HCT116 (cell line): ENCODE measurements around the gene SLMAP. TPM values are rescaled to one million over a fixed set of nuclear protein-coding genes. Genes with fewer than 3 reads are reported as not detected.

Source experiments
- ATAC-seq: fragments of 200-7000 bp; cut with Tn5 transposase; 2 replicates; pipeline ENCODE4 v1.9.1; 2020; ENCODE audit warnings: mild to moderate bottlenecking, moderate library complexity
- BruUV-seq: library from RNA; stranded (reverse); fragments of 400-500 nt; replicated peaks from 2 replicates; lab custom pipeline; 2021; lab: Mats Ljungman, UMichigan
- CTCF ChIA-PET: fragments of 300-600 bp; sonication (Branson Sonifier 250); formaldehyde crosslinking; loops from one replicate; lab custom pipeline; 2021; ENCODE audit warnings: antibody characterized with exemption; lab: Charles Lee
- POLR2A ChIA-PET: fragments of 300-600, 350-600 bp; sonication (Branson Sonifier 250); formaldehyde crosslinking; loops from one replicate; lab custom pipeline; 2021; ENCODE audit warnings: antibody characterized with exemption; lab: Charles Lee
- RAD21 ChIA-PET, 2 experiments: fragments of 300-600 bp; sonication (Branson Sonifier 250); formaldehyde crosslinking; loops; one replicate each; lab custom pipeline; 2023; ENCODE audit warnings: low total read pairs in 2 of 2; ENCODE audit not compliant: uncharacterized antibody in 2 of 2, unreplicated experiment in 2 of 2, low non-redundant PET in 1 of 2; lab: Charles Lee
- DNase-seq: peaks from one replicate; pipeline ENCODE4 v3.0.0-alpha.2; 2010; ENCODE audit warnings: low read depth, low spot score
- H2AFZ ChIP-seq: fragments of 200-600 bp; shearing (Covaris generic), sonication (generic); 2 replicates; pipeline ENCODE4 v1.6.1; 2017; ENCODE audit warnings: low read depth, mixed run types, mixed read lengths, antibody characterized with exemption, low read length; ENCODE audit not compliant: poor library complexity, severe bottlenecking
- H3K27ac ChIP-seq: 2 replicates; pipeline ENCODE4 v1.5.1; 2012; ENCODE audit warnings: low read depth, low read length
- H3K27me3 ChIP-seq: fragments of 200-600 bp; sonication (generic); 2 replicates; pipeline ENCODE4 v1.6.1; 2016; ENCODE audit warnings: mixed run types, low read length, mixed read lengths; ENCODE audit not compliant: insufficient read depth
- H3K36me3 ChIP-seq, 2 experiments: fragments of 200-500 bp in 1 of 2; fragments of 200-600 bp in 1 of 2; sonication (Bioruptor generic) in 1 of 2; sonication (generic) in 1 of 2; 2 replicates each; pipeline versions ENCODE4 v1.5.1 to v1.6.1; 2014 to 2016; ENCODE audit warnings: low read length in 2 of 2, inconsistent platforms in 1 of 2, mixed read lengths in 1 of 2, mixed run types in 1 of 2; ENCODE audit not compliant: insufficient read depth in 2 of 2, control insufficient read depth in 1 of 2
- H3K4me1 ChIP-seq, 2 experiments: fragments of 200-600 bp in 1 of 2; sonication (generic) in 1 of 2; 2 replicates each; pipeline versions ENCODE4 v1.5.1 to v1.6.1; 2012 to 2017; ENCODE audit warnings: low read length in 2 of 2, inconsistent platforms in 1 of 2, mild to moderate bottlenecking in 1 of 2, mixed read lengths in 1 of 2, mixed run types in 1 of 2, moderate library complexity in 1 of 2; ENCODE audit not compliant: insufficient read depth in 2 of 2, control insufficient read depth in 1 of 2
- H3K4me2 ChIP-seq: fragments of 200-600 bp; sonication (generic); 2 replicates; pipeline ENCODE4 v1.6.1; 2017; ENCODE audit warnings: mixed run types, low read length, mixed read lengths
- H3K4me3 ChIP-seq, 2 experiments: fragments of 200-600 bp in 1 of 2; sonication (generic) in 1 of 2; replicated peaks in 1 of 2; 2 replicates each; pipeline ENCODE4 v1.5.1; 2011 to 2016; ENCODE audit warnings: low read length in 2 of 2, control low read depth in 1 of 2, low read depth in 1 of 2, mild to moderate bottlenecking in 1 of 2, mixed read lengths in 1 of 2, mixed run types in 1 of 2
- H3K79me2 ChIP-seq: fragments of 200-600 bp; sonication (generic); 2 replicates; pipeline ENCODE4 v1.6.1; 2017; ENCODE audit warnings: mild to moderate bottlenecking, mixed run types, low read length, moderate library complexity, mixed read lengths; ENCODE audit not compliant: insufficient read depth
- H3K9ac ChIP-seq: fragments of 200-600 bp; sonication (generic); 2 replicates; pipeline ENCODE4 v1.6.1; 2016; ENCODE audit warnings: low read length, mixed read lengths
- H3K9me2 ChIP-seq: fragments of 200-600 bp; sonication (generic), shearing (Covaris generic); 2 replicates; pipeline ENCODE4 v1.6.1; 2017; ENCODE audit warnings: mixed run types, mild to moderate bottlenecking, moderate library complexity; ENCODE audit not compliant: insufficient read depth
- H3K9me3 ChIP-seq, 2 experiments: fragments of 200-500 bp in 1 of 2; fragments of 200-600 bp in 1 of 2; sonication (Bioruptor generic) in 1 of 2; sonication (generic) in 1 of 2; 2 replicates each; pipeline ENCODE4 v1.6.1; 2014 to 2017; ENCODE audit warnings: low read length in 2 of 2, mixed read lengths in 2 of 2, inconsistent platforms in 1 of 2, low read depth in 1 of 2, mild to moderate bottlenecking in 1 of 2, mixed run types in 1 of 2, moderate library complexity in 1 of 2; ENCODE audit not compliant: control insufficient read depth in 1 of 2, insufficient read depth in 1 of 2
- H4K20me1 ChIP-seq: fragments of 200-600 bp; sonication (generic), shearing (Covaris generic); 2 replicates; pipeline ENCODE4 v1.6.1; 2017; ENCODE audit warnings: mixed run types, mild to moderate bottlenecking, moderate library complexity; ENCODE audit not compliant: insufficient read depth
- ATF3 ChIP-seq: IDR thresholded peaks from 2 replicates; pipeline ENCODE4 v1.6.1; 2012
- CTCF ChIP-seq, 3 experiments: fragments of 200-600 bp in 1 of 3; sonication (generic) in 1 of 3; IDR thresholded peaks in 2 of 3; conservative IDR thresholded peaks in 1 of 3; 2 replicates each; pipeline ENCODE4 v1.5.1; 2012 to 2017; ENCODE audit warnings: low read depth in 2 of 3, low read length in 2 of 3, antibody characterized with exemption in 1 of 3, borderline replicate concordance in 1 of 3, control low read depth in 1 of 3, mild to moderate bottlenecking in 1 of 3, mixed read lengths in 1 of 3, mixed run types in 1 of 3, moderate library complexity in 1 of 3; ENCODE audit not compliant: insufficient read depth in 1 of 3
- EZH2phosphoT487 ChIP-seq: fragments of 200-600 bp; IDR thresholded peaks from 2 replicates; pipeline ENCODE4 v1.6.1; 2018; ENCODE audit warnings: antibody characterized with exemption, borderline replicate concordance
- MAX ChIP-seq: IDR thresholded peaks from 2 replicates; pipeline ENCODE4 v1.6.1; 2012
- POLR2A ChIP-seq: IDR thresholded peaks from 2 replicates; pipeline ENCODE4 v1.7.0; 2011; ENCODE audit warnings: borderline replicate concordance; ENCODE audit not compliant: insufficient read depth, insufficient read length; ENCODE audit errors: extremely low read depth
- RAD21 ChIP-seq: IDR thresholded peaks from 2 replicates; pipeline ENCODE4 v1.6.1; 2012; ENCODE audit warnings: low read depth, mild to moderate bottlenecking
- SIN3A ChIP-seq: IDR thresholded peaks from 2 replicates; pipeline ENCODE4 v1.6.1; 2012; ENCODE audit warnings: low read depth
- intact Hi-C: fragments of 100-400 bp; cut with micrococcal nuclease; formaldehyde crosslinking; loops from 2 replicates; pipeline ENCODE4 v1.10.0; 2022
- total RNA-seq: library from RNA; stranded (reverse); gene quantifications from one replicate; pipeline ENCODE4 v1.2.1, GENCODE V29; 2021; ENCODE audit not compliant: unreplicated experiment
- TF ChIP-seq, protein P1 (sequence below): IDR thresholded peaks from 2 replicates; pipeline ENCODE4 v1.6.1; 2011; ENCODE audit warnings: mild to moderate bottlenecking, low read length, moderate library complexity; ENCODE audit not compliant: insufficient replicate concordance; ENCODE audit errors: extremely low read depth

SLMAP gene
- total RNA-seq, 1 experiment from 2014 or later = 81.0 TPM

- no peak overlapping the region for H3K9ac ChIP-seq
- no peaks in the 10 kb centered on the region for H3K27me3 ChIP-seq
- DNase-seq = no peak
- intact Hi-C loops = loop anchor here (10.0 kb wide), 2 partner anchors 682 to 752 kb away; no protein-coding TSS in a partner anchor
- TF ChIP-seq RAD21 (peak; percentile 28; the same call in 1 of the 2 replicates), EZH2phosphoT487 (no peak), ATF3 (no peak), POLR2A (no peak), MAX (no peak), CTCF (IDR thresholded peaks at IDR 0.05 in 2 of 3, conservative IDR thresholded peaks at IDR 0.05 in 1 of 3; ENCODE audit: borderline replicate concordance in 1 of 3, insufficient read depth in 1 of 3, low read depth in 2 of 3, low read length in 2 of 3) (peak in 1 of 3 experiments; percentile 10; a peak in 1 of 6 replicates), SIN3A (no peak)
- TF ChIP-seq, protein P1, sequence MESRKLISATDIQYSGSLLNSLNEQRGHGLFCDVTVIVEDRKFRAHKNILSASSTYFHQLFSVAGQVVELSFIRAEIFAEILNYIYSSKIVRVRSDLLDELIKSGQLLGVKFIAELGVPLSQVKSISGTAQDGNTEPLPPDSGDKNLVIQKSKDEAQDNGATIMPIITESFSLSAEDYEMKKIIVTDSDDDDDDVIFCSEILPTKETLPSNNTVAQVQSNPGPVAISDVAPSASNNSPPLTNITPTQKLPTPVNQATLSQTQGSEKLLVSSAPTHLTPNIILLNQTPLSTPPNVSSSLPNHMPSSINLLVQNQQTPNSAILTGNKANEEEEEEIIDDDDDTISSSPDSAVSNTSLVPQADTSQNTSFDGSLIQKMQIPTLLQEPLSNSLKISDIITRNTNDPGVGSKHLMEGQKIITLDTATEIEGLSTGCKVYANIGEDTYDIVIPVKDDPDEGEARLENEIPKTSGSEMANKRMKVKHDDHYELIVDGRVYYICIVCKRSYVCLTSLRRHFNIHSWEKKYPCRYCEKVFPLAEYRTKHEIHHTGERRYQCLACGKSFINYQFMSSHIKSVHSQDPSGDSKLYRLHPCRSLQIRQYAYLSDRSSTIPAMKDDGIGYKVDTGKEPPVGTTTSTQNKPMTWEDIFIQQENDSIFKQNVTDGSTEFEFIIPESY = no peak
- peaks cover 8 to 21% of the 10 kb centered on the region in 2 experiments for H3K36me3 ChIP-seq
- BruUV-seq = no TSS peak
- H3K4me1 ChIP-seq = no peaks in the 10 kb centered on the region
- no peaks in the 10 kb centered on the region for H3K9me2 ChIP-seq
- no peaks in the 10 kb centered on the region for H3K79me2 ChIP-seq
- H2AFZ ChIP-seq = no peak overlapping the region
- H4K20me1 ChIP-seq = no peaks in the 10 kb centered on the region
- no peak overlapping the region for H3K27ac ChIP-seq
- peak; percentile 54 for ATAC-seq
- ChIA-PET RAD21 (no interaction called here), POLR2A (interaction anchor here (1.6 kb wide), 1 partner anchor 164 kb away, joined by 3 read pairs; the partner anchor contains the start of gene DENND6A), CTCF (interaction anchor here (1.3 kb wide), 1 partner anchor 13 kb away, joined by 3 read pairs; no protein-coding TSS in a partner anchor)
- H3K4me3 ChIP-seq = no peak overlapping the region
- no peak overlapping the region for H3K4me2 ChIP-seq
- H3K9me3 ChIP-seq = no peaks in the 10 kb centered on the region
These were observed 100.6 kb downstream of the SLMAP start for GRCh38 chr3:57856675-57857074.
